B cell (primary cell): ENCODE measurements around the gene GNAL.
"Not testable (repeated sequence)": the region's sequence is repeated elsewhere in the genome, so short reads cannot be mapped to it uniquely, and the experiment has no call there.

ENCODE experiments used
- EZH2 ChIP-seq: IDR thresholded peaks from 2 replicates; pipeline ENCODE4 v1.6.1; 2012; ENCODE audit warnings: borderline replicate concordance, low read depth, mild to moderate bottlenecking, moderate library complexity, low read length; ENCODE audit not compliant: insufficient read depth, poor library complexity, severe bottlenecking
- TF ChIP-seq, protein P1 (sequence below): fragments of 200-600 bp; IDR thresholded peaks from one replicate; pipeline ENCODE4 v1.8.0; 2022; ENCODE audit warnings: antibody characterized with exemption, mild to moderate bottlenecking

DNA sequence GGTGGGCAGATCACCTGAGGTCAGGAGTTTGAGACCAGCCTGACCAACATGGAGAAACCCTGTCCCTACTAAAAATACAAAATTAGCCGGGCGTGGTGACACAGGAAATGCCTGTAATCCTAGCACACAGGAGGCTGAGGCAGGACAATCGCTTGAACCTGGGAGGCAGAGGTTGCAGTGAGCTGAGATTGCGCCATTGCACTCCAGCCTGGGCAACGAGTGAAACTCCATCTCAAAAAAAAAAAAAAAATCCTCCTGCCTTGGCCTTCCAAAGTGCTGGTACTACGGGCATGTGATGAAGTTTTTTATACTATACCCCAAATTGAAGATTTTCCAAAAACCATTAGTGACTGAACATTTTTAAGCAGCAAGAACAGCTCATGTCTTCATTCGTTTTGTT lies 203.4 kb downstream of the GNAL start:
- TF ChIP-seq, protein P1, sequence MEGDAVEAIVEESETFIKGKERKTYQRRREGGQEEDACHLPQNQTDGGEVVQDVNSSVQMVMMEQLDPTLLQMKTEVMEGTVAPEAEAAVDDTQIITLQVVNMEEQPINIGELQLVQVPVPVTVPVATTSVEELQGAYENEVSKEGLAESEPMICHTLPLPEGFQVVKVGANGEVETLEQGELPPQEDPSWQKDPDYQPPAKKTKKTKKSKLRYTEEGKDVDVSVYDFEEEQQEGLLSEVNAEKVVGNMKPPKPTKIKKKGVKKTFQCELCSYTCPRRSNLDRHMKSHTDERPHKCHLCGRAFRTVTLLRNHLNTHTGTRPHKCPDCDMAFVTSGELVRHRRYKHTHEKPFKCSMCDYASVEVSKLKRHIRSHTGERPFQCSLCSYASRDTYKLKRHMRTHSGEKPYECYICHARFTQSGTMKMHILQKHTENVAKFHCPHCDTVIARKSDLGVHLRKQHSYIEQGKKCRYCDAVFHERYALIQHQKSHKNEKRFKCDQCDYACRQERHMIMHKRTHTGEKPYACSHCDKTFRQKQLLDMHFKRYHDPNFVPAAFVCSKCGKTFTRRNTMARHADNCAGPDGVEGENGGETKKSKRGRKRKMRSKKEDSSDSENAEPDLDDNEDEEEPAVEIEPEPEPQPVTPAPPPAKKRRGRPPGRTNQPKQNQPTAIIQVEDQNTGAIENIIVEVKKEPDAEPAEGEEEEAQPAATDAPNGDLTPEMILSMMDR = not testable (repeated sequence)
- not testable (repeated sequence) for TF ChIP-seq EZH2
